Endothelial cell of umbilical vein (primary cell): ENCODE measurements around the gene PCNA. TPM values are rescaled to one million over a fixed set of nuclear protein-coding genes. Genes with fewer than 3 reads are reported as not detected.

Experiments used
- BruUV-seq: library from RNA; stranded (reverse); fragments of 400-500 nt; replicated peaks from 2 replicates; lab custom pipeline; 2021; lab: Mats Ljungman, UMichigan
- CTCF ChIA-PET: fragments of 300-600, 350-600 bp; sonication (Branson Sonifier 250); formaldehyde crosslinking; loops from one replicate; lab custom pipeline; 2021; ENCODE audit warnings: antibody characterized with exemption, inconsistent platforms; lab: Charles Lee
- POLR2A ChIA-PET: fragments of 300-600, 350-600 bp; sonication (Branson Sonifier 250); formaldehyde crosslinking; loops from one replicate; lab custom pipeline; 2021; ENCODE audit warnings: antibody characterized with exemption, inconsistent platforms; lab: Charles Lee
- DNase-seq: peaks from one replicate; pipeline ENCODE4 v3.0.0-alpha.2; 2011; ENCODE audit warnings: low read depth, low spot score
- FAIRE-seq: peaks from 2 replicates; lab custom pipeline; 2011; peaks lifted over from hg19 to GRCh38; lab: Jason Lieb, UNC
- H2AFZ ChIP-seq: 2 replicates; pipeline ENCODE4 v1.6.0; 2012; ENCODE audit warnings: low read depth, low read length, control low read depth, inconsistent platforms
- H3K27ac ChIP-seq: 2 replicates; pipeline ENCODE4 v1.5.1; 2011; ENCODE audit warnings: low read depth, mild to moderate bottlenecking, control low read depth, low read length, moderate library complexity; ENCODE audit not compliant: insufficient read depth
- H3K27me3 ChIP-seq, 2 experiments: 2 replicates each; pipeline versions ENCODE4 v1.6.0 to v1.6.1; 2011; ENCODE audit warnings: low read length in 2 of 2, mixed read lengths in 1 of 2; ENCODE audit not compliant: control insufficient read depth in 2 of 2, insufficient read depth in 2 of 2
- H3K36me3 ChIP-seq, 2 experiments: 2 replicates in 1 of 2; 3 replicates in 1 of 2; pipeline ENCODE4 v1.5.1; 2011; ENCODE audit warnings: low read length in 2 of 2, mild to moderate bottlenecking in 1 of 2, moderate library complexity in 1 of 2; ENCODE audit not compliant: control insufficient read depth in 2 of 2, insufficient read depth in 2 of 2; ENCODE audit errors: extremely low read depth in 1 of 2
- H3K4me1 ChIP-seq: 3 replicates; pipeline ENCODE4 v1.5.1; 2011; ENCODE audit warnings: mild to moderate bottlenecking, low read length; ENCODE audit not compliant: control insufficient read depth, insufficient read depth; ENCODE audit errors: extremely low read depth
- H3K4me2 ChIP-seq: 2 replicates; pipeline ENCODE4 v1.6.1; 2011; ENCODE audit warnings: low read length, control low read depth, mixed read lengths; ENCODE audit not compliant: insufficient read depth
- H3K4me3 ChIP-seq, 3 experiments: fragments of 200-600 bp in 1 of 3; sonication (generic), shearing (Covaris generic) in 1 of 3; replicated peaks in 1 of 3; 2 replicates each; pipeline ENCODE4 v1.5.1; 2011 to 2016; ENCODE audit warnings: control low read depth in 3 of 3, low read length in 3 of 3, mild to moderate bottlenecking in 2 of 3, inconsistent platforms in 1 of 3, low read depth in 1 of 3, moderate library complexity in 1 of 3; ENCODE audit not compliant: insufficient read depth in 1 of 3
- H3K79me2 ChIP-seq: 2 replicates; pipeline ENCODE4 v1.6.0; 2012; ENCODE audit warnings: low read length, inconsistent platforms; ENCODE audit not compliant: control insufficient read depth, insufficient read depth
- H3K9ac ChIP-seq: replicated peaks from 2 replicates; pipeline ENCODE3; 2011; ENCODE audit warnings: low read length, control low read depth; ENCODE audit not compliant: insufficient read depth; ENCODE audit errors: extremely low read depth
- H3K9me1 ChIP-seq: replicated peaks from 3 replicates; pipeline ENCODE4 v1.6.0; 2011; ENCODE audit warnings: mild to moderate bottlenecking, low read length; ENCODE audit not compliant: control insufficient read depth, insufficient read depth; ENCODE audit errors: extremely low read depth
- H3K9me3 ChIP-seq: replicated peaks from 2 replicates; pipeline ENCODE4 v1.5.1; 2012; ENCODE audit warnings: low read length, inconsistent platforms; ENCODE audit not compliant: control insufficient read depth, insufficient read depth
- H4K20me1 ChIP-seq: replicated peaks from 2 replicates; pipeline ENCODE3; 2011; ENCODE audit warnings: mild to moderate bottlenecking, low read length; ENCODE audit not compliant: control insufficient read depth, insufficient read depth; ENCODE audit errors: extremely low read depth
- JUN ChIP-seq: IDR thresholded peaks from 2 replicates; pipeline ENCODE4 v1.6.1; 2011; ENCODE audit warnings: borderline replicate concordance, low read depth; ENCODE audit not compliant: insufficient read length, insufficient read depth
- POLR2A ChIP-seq: IDR thresholded peaks from 2 replicates; pipeline ENCODE4 v1.6.1; 2012; ENCODE audit warnings: low read depth, mild to moderate bottlenecking, control low read depth, low read length
- dilution Hi-C: fragments of 300-500 bp; cut with MboI; formaldehyde crosslinking; loops from one replicate; pipeline ENCODE4 v1.15.0; 2019; ENCODE audit warnings: low sequenced_read_pairs; ENCODE audit not compliant: extremely low pct_ligation_motif_present
- intact Hi-C: fragments of 100-400 bp; cut with micrococcal nuclease; formaldehyde crosslinking; loops from one replicate; pipeline ENCODE4 v1.10.0; 2022
- polyA plus RNA-seq, 4 experiments: library from polyadenylated mRNA; depleted of rRNA in 3 of 4; stranded (reverse) in 3 of 4; unstranded in 1 of 4; fragments of >200 nt; gene quantifications; 2 replicates each; pipeline versions ENCODE4 v1.2.1 to v1.2.3, GENCODE V29; 2011 to 2012; ENCODE audit warnings: missing spikeins in 1 of 4
- small RNA-seq: library from RNA; depleted of rRNA; stranded (forward); fragments of <200 nt; gene quantifications from one replicate; pipeline ENCODE3, GENCODE V24; 2012; ENCODE audit warnings: low replicate concordance, low read depth; ENCODE audit not compliant: insufficient read depth, insufficient read length
- total RNA-seq: library from RNA; stranded (reverse); gene quantifications from 2 replicates; pipeline ENCODE4 v1.2.3, GENCODE V29; 2021

PCNA gene
- total and polyA plus RNA-seq, 2 donors (not counting 3 experiments of a cell fraction or from before 2014, with no cell fraction given): 175 to 295 TPM

GRCh38 chr20:5065166-5065878 lies 54.4 kb downstream of the PCNA start:
- H3K9me1 ChIP-seq: no peaks in the 10 kb centered on the region
- intact Hi-C loops (no loop called here), dilution Hi-C loops (no loop called here)
- H3K9ac ChIP-seq: peak overlapping the region; percentile 15
- H3K4me2 ChIP-seq: no peak overlapping the region
- H4K20me1 ChIP-seq: no peaks in the 10 kb centered on the region
- CTCF ChIA-PET: interaction anchor here (1.0 to 2.6 kb wide), 3 partner anchors 34 to 110 kb away, joined by 3 to 14 read pairs (median 4); no protein-coding TSS in a partner anchor
- H3K4me1 ChIP-seq: peaks cover 16% of the 10 kb centered on the region
- no peak overlapping the region for H3K4me3 ChIP-seq
- POLR2A ChIA-PET: no interaction called here
- H2AFZ ChIP-seq: peak overlapping the region; percentile 2
- DNase-seq (peak; percentile 18), FAIRE-seq (peak; percentile 26)
- H3K27ac ChIP-seq: peak overlapping the region; percentile 81
- no peaks in the 10 kb centered on the region for H3K36me3 ChIP-seq
- BruUV-seq: TSS peak; percentile 91
- H3K9me3 ChIP-seq: no peaks in the 10 kb centered on the region
- TF ChIP-seq JUN (peak; percentile 33), POLR2A (no peak)
- no peaks in the 10 kb centered on the region for H3K27me3 ChIP-seq
- no peaks in the 10 kb centered on the region for H3K79me2 ChIP-seq

Small RNA genes lying within 50 kb of the gene (small RNA-seq; reads per million reads assigned to genes)
- gene RF00019 (not detected), gene RF00568 (not detected), gene RNA5SP474 (not detected)

Other genes starting within 250 kb of the PCNA start
- 23.3 and 24.4 TPM in 2 replicates for gene SLC23A2, start 118.4 kb downstream of the PCNA start, total RNA-seq
- gene SLC23A2, start 118.4 kb downstream of the PCNA start, polyA plus RNA-seq: 21.6 and 24.5 TPM in 2 replicates
- 80.5 and 93.3 TPM in 2 replicates for gene TMEM230, start 6.9 kb downstream of the PCNA start, total RNA-seq
- gene TMEM230, start 6.9 kb downstream of the PCNA start, polyA plus RNA-seq: 139 and 146 TPM in 2 replicates
- gene CDS2, start 7.0 kb upstream of the PCNA start, total RNA-seq: 48.1 and 49.0 TPM in 2 replicates
- gene CDS2, start 7.0 kb upstream of the PCNA start, polyA plus RNA-seq: 39.5 and 47.0 TPM in 2 replicates
- gene PROKR2, start 197.0 kb upstream of the PCNA start, total RNA-seq: not detected in 2 replicates
- not detected in 2 replicates for gene PROKR2, start 197.0 kb upstream of the PCNA start, polyA plus RNA-seq